MM.1S (cell line): ENCODE data around the gene PLCB4.

ENCODE experiments used
- EZH2 ChIP-seq: fragments of 300-600 bp; sonication (generic); optimal IDR thresholded peaks from 2 replicates; pipeline ENCODE3; 2017; ENCODE audit warnings: low read depth, mild to moderate bottlenecking, antibody characterized with exemption, low read length, mixed read lengths
- EZH2phosphoT487 ChIP-seq: fragments of 300-600 bp; sonication (generic); IDR thresholded peaks from 2 replicates; pipeline ENCODE4 v1.6.1; 2018; ENCODE audit warnings: antibody characterized with exemption, low read length
- TF ChIP-seq, protein P1 (sequence below): fragments of 300-600 bp; sonication (generic); IDR thresholded peaks from 2 replicates; pipeline ENCODE4 v1.5.1; 2016; ENCODE audit warnings: antibody characterized with exemption, low read length, mixed read lengths

DNA sequence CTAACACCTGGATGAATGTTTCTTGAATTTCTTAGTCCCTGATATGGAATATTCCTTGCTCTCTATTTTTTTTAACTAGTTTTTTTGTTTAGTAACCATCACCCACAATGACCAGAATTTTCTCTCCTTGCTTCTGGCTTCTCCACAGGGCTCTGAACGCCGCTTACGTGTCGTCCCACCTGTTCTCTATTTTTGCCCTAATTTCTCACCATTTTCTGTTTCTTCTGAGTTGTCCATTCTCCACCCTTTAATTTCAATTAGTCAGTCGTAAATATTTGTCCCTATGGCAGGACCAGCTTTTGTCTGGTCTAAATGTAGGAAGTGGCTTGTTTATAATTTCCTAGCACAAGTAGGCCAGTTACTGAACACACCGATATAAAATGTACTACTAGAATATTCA, 52.3 kb downstream of the PLCB4 start:
- TF ChIP-seq, protein P1, sequence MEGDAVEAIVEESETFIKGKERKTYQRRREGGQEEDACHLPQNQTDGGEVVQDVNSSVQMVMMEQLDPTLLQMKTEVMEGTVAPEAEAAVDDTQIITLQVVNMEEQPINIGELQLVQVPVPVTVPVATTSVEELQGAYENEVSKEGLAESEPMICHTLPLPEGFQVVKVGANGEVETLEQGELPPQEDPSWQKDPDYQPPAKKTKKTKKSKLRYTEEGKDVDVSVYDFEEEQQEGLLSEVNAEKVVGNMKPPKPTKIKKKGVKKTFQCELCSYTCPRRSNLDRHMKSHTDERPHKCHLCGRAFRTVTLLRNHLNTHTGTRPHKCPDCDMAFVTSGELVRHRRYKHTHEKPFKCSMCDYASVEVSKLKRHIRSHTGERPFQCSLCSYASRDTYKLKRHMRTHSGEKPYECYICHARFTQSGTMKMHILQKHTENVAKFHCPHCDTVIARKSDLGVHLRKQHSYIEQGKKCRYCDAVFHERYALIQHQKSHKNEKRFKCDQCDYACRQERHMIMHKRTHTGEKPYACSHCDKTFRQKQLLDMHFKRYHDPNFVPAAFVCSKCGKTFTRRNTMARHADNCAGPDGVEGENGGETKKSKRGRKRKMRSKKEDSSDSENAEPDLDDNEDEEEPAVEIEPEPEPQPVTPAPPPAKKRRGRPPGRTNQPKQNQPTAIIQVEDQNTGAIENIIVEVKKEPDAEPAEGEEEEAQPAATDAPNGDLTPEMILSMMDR, result no peak
- no peak for TF ChIP-seq EZH2
- TF ChIP-seq EZH2phosphoT487, result no peak
